A673 (cell line): ENCODE data around the gene POLN. TPM values are rescaled to one million over a fixed set of nuclear protein-coding genes. Genes with fewer than 3 reads are reported as not detected.

Source experiments
- BruUV-seq: library from RNA; stranded (reverse); fragments of 400-500 nt; replicated peaks from 2 replicates; lab custom pipeline; 2021; lab: Mats Ljungman, UMichigan
- CTCF ChIA-PET: fragments of 300-600 bp; sonication (Branson Sonifier 250); formaldehyde crosslinking; loops from one replicate; lab custom pipeline; 2022; ENCODE audit warnings: antibody characterized with exemption; lab: Charles Lee
- POLR2A ChIA-PET: fragments of 300-600 bp; sonication (Branson Sonifier 250); formaldehyde crosslinking; loops from one replicate; lab custom pipeline; 2022; ENCODE audit warnings: antibody characterized with exemption; ENCODE audit not compliant: low non-redundant PET; lab: Charles Lee
- DNase-seq: peaks from one replicate; pipeline ENCODE4 v3.0.0-alpha.2; 2015; ENCODE audit warnings: low spot score
- H3K27ac ChIP-seq: fragments of 200-600 bp; sonication (generic); 2 replicates; pipeline ENCODE4 v1.5.1; 2016; ENCODE audit warnings: mixed run types, low read depth, mild to moderate bottlenecking, mixed read lengths, antibody characterized with exemption, low read length; ENCODE audit not compliant: poor library complexity, severe bottlenecking
- H3K27me3 ChIP-seq: fragments of 200-600 bp; sonication (generic); replicated peaks from 2 replicates; pipeline ENCODE4 v1.6.1; 2017; ENCODE audit warnings: mixed run types, low read depth, mild to moderate bottlenecking, mixed read lengths, antibody characterized with exemption, low read length; ENCODE audit not compliant: insufficient read depth, poor library complexity
- H3K36me3 ChIP-seq: fragments of 200-600 bp; sonication (generic); 2 replicates; pipeline ENCODE4 v1.6.1; 2016; ENCODE audit warnings: mixed run types, mild to moderate bottlenecking, mixed read lengths, antibody characterized with exemption, low read length; ENCODE audit not compliant: insufficient read depth, poor library complexity, severe bottlenecking
- H3K4me1 ChIP-seq: fragments of 200-600 bp; sonication (generic); 2 replicates; pipeline ENCODE4 v1.6.1; 2017; ENCODE audit warnings: mixed run types, mild to moderate bottlenecking, mixed read lengths, antibody characterized with exemption, low read length; ENCODE audit not compliant: insufficient read depth, poor library complexity, severe bottlenecking
- H3K4me3 ChIP-seq: fragments of 200-600 bp; sonication (generic); 2 replicates; pipeline ENCODE4 v1.5.1; 2016; ENCODE audit warnings: low read depth, mixed run types, mild to moderate bottlenecking, mixed read lengths, low read length; ENCODE audit not compliant: poor library complexity, severe bottlenecking
- H3K9me3 ChIP-seq: fragments of 200-600 bp; sonication (generic); 2 replicates; pipeline ENCODE4 v1.6.1; 2016; ENCODE audit warnings: mixed run types, low read depth, mild to moderate bottlenecking, mixed read lengths, antibody characterized with exemption, low read length; ENCODE audit not compliant: poor library complexity, severe bottlenecking
- EZH2 ChIP-seq: fragments of 200-600 bp; sonication (generic); IDR thresholded peaks from 2 replicates; pipeline ENCODE4 v1.6.1; 2017; ENCODE audit warnings: borderline replicate concordance, low read depth, mild to moderate bottlenecking, mixed read lengths, antibody characterized with exemption, low read length; ENCODE audit not compliant: poor library complexity, severe bottlenecking
- intact Hi-C: fragments of 100-400 bp; cut with micrococcal nuclease; formaldehyde crosslinking; loops from one replicate; pipeline ENCODE4 v1.10.0; 2022; ENCODE audit not compliant: unreplicated experiment
- total RNA-seq: library from RNA; stranded (reverse); gene quantifications from 2 replicates; pipeline ENCODE4 v1.2.3, GENCODE V29; 2021
- TF ChIP-seq, protein P1 (sequence below): fragments of 300-800, 200-600 bp; sonication (generic); conservative IDR thresholded peaks from 2 replicates; pipeline ENCODE4 v1.5.1; 2017; ENCODE audit warnings: low read depth, mild to moderate bottlenecking, antibody characterized with exemption, low read length, moderate library complexity, mixed read lengths

POLN gene
- total RNA-seq, 1 experiment from 2014 or later, result 4.0 TPM

GRCh38 chr4:2078584-2078983 is 163.3 kb downstream of the POLN start:
- DNase-seq, result no peak
- no peaks in the 10 kb centered on the region for H3K27me3 ChIP-seq
- no peaks in the 10 kb centered on the region for H3K9me3 ChIP-seq
- POLR2A ChIA-PET, result no interaction called here
- no TSS peak for BruUV-seq
- no peak overlapping the region for H3K27ac ChIP-seq
- no peaks in the 10 kb centered on the region for H3K36me3 ChIP-seq
- TF ChIP-seq, protein P1, sequence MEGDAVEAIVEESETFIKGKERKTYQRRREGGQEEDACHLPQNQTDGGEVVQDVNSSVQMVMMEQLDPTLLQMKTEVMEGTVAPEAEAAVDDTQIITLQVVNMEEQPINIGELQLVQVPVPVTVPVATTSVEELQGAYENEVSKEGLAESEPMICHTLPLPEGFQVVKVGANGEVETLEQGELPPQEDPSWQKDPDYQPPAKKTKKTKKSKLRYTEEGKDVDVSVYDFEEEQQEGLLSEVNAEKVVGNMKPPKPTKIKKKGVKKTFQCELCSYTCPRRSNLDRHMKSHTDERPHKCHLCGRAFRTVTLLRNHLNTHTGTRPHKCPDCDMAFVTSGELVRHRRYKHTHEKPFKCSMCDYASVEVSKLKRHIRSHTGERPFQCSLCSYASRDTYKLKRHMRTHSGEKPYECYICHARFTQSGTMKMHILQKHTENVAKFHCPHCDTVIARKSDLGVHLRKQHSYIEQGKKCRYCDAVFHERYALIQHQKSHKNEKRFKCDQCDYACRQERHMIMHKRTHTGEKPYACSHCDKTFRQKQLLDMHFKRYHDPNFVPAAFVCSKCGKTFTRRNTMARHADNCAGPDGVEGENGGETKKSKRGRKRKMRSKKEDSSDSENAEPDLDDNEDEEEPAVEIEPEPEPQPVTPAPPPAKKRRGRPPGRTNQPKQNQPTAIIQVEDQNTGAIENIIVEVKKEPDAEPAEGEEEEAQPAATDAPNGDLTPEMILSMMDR, result no peak
- TF ChIP-seq EZH2, result no peak
- no peaks in the 10 kb centered on the region for H3K4me1 ChIP-seq
- intact Hi-C loops, result no loop called here
- CTCF ChIA-PET, result no interaction called here
- no peak overlapping the region for H3K4me3 ChIP-seq

DNA sequence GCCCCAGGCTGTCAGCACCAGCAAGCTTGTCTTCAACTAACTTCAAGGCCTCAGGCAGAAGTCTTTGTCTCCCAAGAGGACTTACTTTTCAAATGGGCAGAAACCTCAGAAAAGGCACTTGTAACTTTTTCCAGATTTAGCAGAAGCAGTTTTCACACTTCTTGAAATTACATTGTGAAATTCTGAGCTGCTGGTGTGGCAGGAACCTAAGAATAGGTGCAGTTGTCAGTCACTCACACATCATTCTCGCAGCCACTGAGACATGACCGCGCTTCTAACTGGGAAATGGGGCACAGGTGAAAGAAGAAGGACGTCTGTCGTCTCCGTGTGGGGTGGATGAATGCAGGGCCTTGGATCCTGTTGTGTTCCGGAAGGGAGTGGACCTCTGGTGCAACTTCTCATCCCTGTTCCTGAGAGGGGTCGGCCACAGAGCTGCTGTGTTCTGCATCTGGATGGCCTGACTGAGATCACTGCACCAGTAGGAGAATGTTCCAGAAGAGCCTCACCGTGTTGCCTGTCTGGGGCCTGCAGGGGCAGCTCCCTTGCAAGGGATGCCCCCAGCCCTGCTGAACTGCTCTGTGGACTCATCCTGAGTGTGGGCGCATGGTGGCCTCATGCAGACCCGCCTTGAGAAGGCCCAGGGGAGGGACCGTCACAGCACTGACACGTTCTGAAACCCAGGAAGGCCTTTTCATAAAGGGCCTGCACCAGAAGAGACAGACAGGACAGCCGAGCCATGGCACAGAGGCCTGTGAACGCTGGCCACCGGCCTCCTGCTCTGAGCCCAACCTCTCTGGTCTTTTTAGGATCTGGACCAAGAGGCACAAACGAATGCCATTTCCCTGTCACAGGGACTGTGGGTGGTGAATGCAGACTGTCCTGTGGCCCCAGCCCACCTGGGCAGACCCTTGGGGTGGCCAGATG is 164.1 kb downstream of the POLN start:
- no peak for TF ChIP-seq EZH2
- TF ChIP-seq, protein P1, result no peak
- H3K36me3 ChIP-seq, result no peaks in the 10 kb centered on the region
- ChIA-PET POLR2A (no interaction called here), CTCF (no interaction called here)
- no peak overlapping the region for H3K27ac ChIP-seq
- no peaks in the 10 kb centered on the region for H3K27me3 ChIP-seq
- no peaks in the 10 kb centered on the region for H3K9me3 ChIP-seq
- no peak for DNase-seq
- H3K4me1 ChIP-seq, result no peaks in the 10 kb centered on the region
- BruUV-seq, result no TSS peak
- H3K4me3 ChIP-seq, result no peak overlapping the region
- intact Hi-C loops, result no loop called here

DNA sequence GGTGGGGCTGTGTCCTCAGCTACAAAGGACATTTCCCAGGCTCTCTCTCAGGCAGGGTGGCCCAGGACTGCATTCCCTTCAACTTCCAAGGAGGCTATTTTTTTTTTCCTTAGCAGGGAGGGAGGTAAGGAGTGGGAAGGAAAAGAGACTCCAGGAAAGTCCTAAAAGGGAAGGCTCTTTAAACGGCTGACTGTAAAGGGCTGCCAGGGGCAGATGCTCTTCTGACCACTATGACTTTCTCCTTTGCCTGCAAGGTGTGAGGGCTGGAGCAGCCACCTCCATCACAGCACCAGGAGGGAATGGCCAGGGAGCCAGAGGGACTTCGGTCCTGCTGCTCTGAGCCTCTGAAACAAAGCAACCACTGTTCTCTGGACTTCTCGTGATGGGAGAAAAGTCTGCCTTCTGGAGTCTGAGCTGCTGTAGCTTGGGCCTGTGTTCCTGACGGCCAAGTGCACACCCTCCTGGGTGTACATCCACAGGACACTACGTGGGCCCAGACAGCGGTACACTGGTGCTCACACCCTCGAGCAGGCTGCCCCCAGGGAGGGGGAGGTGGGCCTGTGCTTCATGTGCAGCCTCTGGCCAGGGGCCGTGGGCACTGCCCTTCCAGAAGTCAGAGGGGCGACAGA is 164.9 kb downstream of the POLN start:
- CTCF ChIA-PET, result no interaction called here
- no peak for TF ChIP-seq EZH2
- TF ChIP-seq, protein P1, result no peak
- H3K27me3 ChIP-seq, result no peaks in the 10 kb centered on the region

More for the DNA sequence above, 164.9 kb downstream of the POLN start:
- Histone ChIP-seq H3K9me3 (no peaks in the 10 kb centered on the region), H3K36me3 (no peaks in the 10 kb centered on the region), H3K4me1 (no peaks in the 10 kb centered on the region), H3K27ac (no peak overlapping the region), H3K4me3 (no peak overlapping the region)
- POLR2A ChIA-PET, result no interaction called here
- intact Hi-C loops, result no loop called here
- no peak for DNase-seq
- BruUV-seq, result no TSS peak
